Neutrophil (primary cell): ENCODE data around the gene KIF26B.

Experiments
- H3K27ac ChIP-seq: fragments of 200-600 bp; sonication (generic); 2 replicates; pipeline ENCODE4 v1.5.1; 2016; ENCODE audit warnings: mild to moderate bottlenecking, moderate library complexity
- H3K27me3 ChIP-seq: fragments of 200-600 bp; sonication (generic); 2 replicates; pipeline ENCODE4 v1.6.0; 2016; ENCODE audit warnings: mild to moderate bottlenecking
- H3K36me3 ChIP-seq: fragments of 200-600 bp; sonication (generic); 2 replicates; pipeline ENCODE4 v1.5.1; 2017
- H3K4me1 ChIP-seq, 2 experiments: fragments of 200-600 bp in 1 of 2; sonication (generic) in 1 of 2; 1 replicate in 1 of 2; 2 replicates in 1 of 2; pipeline versions ENCODE4 v1.5.1 to v1.6.1; 2013 to 2016; ENCODE audit warnings: low read depth in 1 of 2, low read length in 1 of 2, mild to moderate bottlenecking in 1 of 2, moderate library complexity in 1 of 2; ENCODE audit not compliant: control insufficient read depth in 1 of 2, insufficient read depth in 1 of 2
- H3K4me3 ChIP-seq, 2 experiments: fragments of 200-600 bp in 1 of 2; sonication (generic) in 1 of 2; 1 replicate in 1 of 2; 2 replicates in 1 of 2; pipeline ENCODE4 v1.5.1; 2013 to 2016; ENCODE audit warnings: low read depth in 1 of 2, low read length in 1 of 2, mild to moderate bottlenecking in 1 of 2, moderate library complexity in 1 of 2
- H3K9me3 ChIP-seq: fragments of 200-600 bp; sonication (generic); 2 replicates; pipeline ENCODE4 v1.5.1; 2016
- CTCF ChIP-seq: fragments of 200-600 bp; sonication (generic); IDR thresholded peaks from 2 replicates; pipeline ENCODE4 v1.5.1; 2016; ENCODE audit warnings: antibody characterized with exemption

Gene KIF26B

GRCh38 chr1:245432228-245432875 is 277.6 kb downstream of the KIF26B start:
- H3K36me3 ChIP-seq: no peaks in the 10 kb centered on the region
- no peaks in the 10 kb centered on the region for H3K4me1 ChIP-seq
- H3K9me3 ChIP-seq: no peaks in the 10 kb centered on the region
- no peak overlapping the region for H3K4me3 ChIP-seq
- peaks cover 6% of the 10 kb centered on the region for H3K27me3 ChIP-seq
- no peak for TF ChIP-seq CTCF
- no peak overlapping the region for H3K27ac ChIP-seq

DNA sequence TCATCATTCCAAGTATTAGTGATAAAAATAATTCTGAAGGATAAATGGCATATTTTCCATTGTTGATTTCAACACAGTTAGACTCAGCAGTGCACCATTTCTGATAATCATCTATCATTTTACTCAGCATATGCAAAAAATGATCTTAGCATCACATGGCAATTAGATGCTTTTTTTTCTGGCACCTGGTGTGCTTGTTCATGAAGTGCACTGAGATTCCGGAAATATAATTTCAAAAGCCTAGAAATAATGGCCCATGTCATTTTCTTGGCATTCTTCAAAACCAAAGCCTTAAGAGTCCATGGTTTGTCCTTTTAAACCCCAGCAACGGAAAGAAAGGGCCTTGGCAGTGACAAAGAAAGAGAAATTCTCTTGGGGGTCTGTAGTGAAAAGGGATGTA is 278.8 kb downstream of the KIF26B start:
- no peak for TF ChIP-seq CTCF
- Histone ChIP-seq H3K4me1 (no peaks in the 10 kb centered on the region), H3K4me3 (no peak overlapping the region), H3K27ac (no peak overlapping the region), H3K27me3 (peaks cover 17% of the 10 kb centered on the region), H3K9me3 (no peaks in the 10 kb centered on the region), H3K36me3 (no peaks in the 10 kb centered on the region)

DNA sequence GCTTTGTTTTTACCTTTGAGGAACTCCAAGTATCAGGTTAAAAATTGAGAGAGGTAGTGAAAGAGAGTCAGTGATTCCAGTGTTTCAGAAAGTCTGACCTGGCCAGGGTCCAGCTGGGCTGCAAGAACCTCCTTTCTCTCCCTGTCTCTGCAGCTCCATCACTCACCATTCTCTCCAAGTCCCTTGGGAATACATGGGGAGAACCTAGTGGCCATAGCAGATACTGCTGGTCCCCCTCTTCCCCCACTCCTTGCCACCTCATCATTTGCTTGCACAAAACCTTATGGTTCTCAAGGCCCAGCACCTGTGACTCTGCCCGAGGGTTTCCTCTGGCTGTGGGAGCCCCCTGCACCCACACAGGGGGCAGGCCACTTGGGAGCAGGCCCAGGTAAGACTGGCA is 279.5 kb downstream of the KIF26B start:
- Histone ChIP-seq H3K36me3 (no peaks in the 10 kb centered on the region), H3K4me3 (no peak overlapping the region), H3K27me3 (peaks cover 19% of the 10 kb centered on the region), H3K4me1 (no peaks in the 10 kb centered on the region), H3K9me3 (no peaks in the 10 kb centered on the region), H3K27ac (no peak overlapping the region)
- TF ChIP-seq CTCF: no peak

DNA sequence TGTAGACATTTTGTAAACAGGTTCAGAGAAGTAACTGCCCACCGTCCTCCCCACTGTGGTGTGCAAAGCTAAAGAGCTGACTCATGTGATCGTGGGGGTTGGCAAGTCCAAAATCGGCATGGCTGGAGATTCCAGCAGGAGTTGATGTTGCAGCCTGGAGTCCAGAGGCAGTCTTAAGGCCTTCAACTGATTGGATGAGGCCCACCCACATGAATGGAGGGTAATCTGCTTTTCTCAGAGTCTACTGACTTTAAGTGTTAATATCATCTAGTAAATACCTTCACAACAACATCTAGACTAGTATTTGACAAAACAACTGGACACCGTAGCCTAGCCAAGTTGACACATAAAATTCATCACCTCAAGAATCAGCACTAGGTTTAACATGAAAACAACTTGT is 281.6 kb downstream of the KIF26B start:
- Histone ChIP-seq H3K36me3 (no peaks in the 10 kb centered on the region), H3K4me3 (no peak overlapping the region), H3K9me3 (no peaks in the 10 kb centered on the region), H3K4me1 (no peaks in the 10 kb centered on the region), H3K27ac (no peak overlapping the region), H3K27me3 (peaks cover 32% of the 10 kb centered on the region)
- TF ChIP-seq CTCF: no peak

GRCh38 chr1:245437369-245438062 is 282.7 kb downstream of the KIF26B start:
- no peak overlapping the region for H3K4me3 ChIP-seq
- H3K36me3 ChIP-seq: no peaks in the 10 kb centered on the region
- H3K9me3 ChIP-seq: no peaks in the 10 kb centered on the region
- H3K27me3 ChIP-seq: peaks cover 43% of the 10 kb centered on the region
- TF ChIP-seq CTCF: no peak
- H3K27ac ChIP-seq: no peak overlapping the region
- H3K4me1 ChIP-seq: no peaks in the 10 kb centered on the region
